Right lobe of liver (tissue), 6 donors: ENCODE measurements around the gene ATG7. TPM values are rescaled to one million over a fixed set of nuclear protein-coding genes. Genes with fewer than 3 reads are reported as not detected.
"Not testable (repeated sequence)": the region's sequence is repeated elsewhere in the genome, so short reads cannot be mapped to it uniquely, and the experiment has no call there.

Experiments used
- ATAC-seq, 4 donors: fragments of 200-7000 bp; cut with Tn5 transposase; one replicate each; pipeline ENCODE4 v1.9.1; 2020; ENCODE audit warnings: mild to moderate bottlenecking in 4 of 4, moderate library complexity in 4 of 4
- DNase-seq, 3 donors: peaks; one replicate each; pipeline ENCODE4 v3.0.0-alpha.2; 2020
- H3K27ac ChIP-seq, 3 donors: fragments of 200-600 bp; one replicate each; pipeline ENCODE4 v1.8.0; 2022
- H3K27me3 ChIP-seq, 2 donors: fragments of 200-600 bp; one replicate each; pipeline ENCODE4 v1.8.0; 2022
- H3K36me3 ChIP-seq, 4 donors: fragments of 200-600 bp; sonication (generic) in 1 of 4; one replicate each; pipeline versions ENCODE4 v1.5.1 to v1.8.0; 2017 to 2022; ENCODE audit warnings: control low read depth in 1 of 4
- H3K4me1 ChIP-seq, 4 donors: fragments of 200-600 bp; sonication (generic) in 1 of 4; one replicate each; pipeline versions ENCODE4 v1.5.1 to v1.8.0; 2017 to 2022; ENCODE audit warnings: control low read depth in 1 of 4
- H3K4me3 ChIP-seq, 3 donors: fragments of 200-600 bp; one replicate each; pipeline ENCODE4 v1.8.0; 2022
- H3K9me3 ChIP-seq, 4 donors: fragments of 200-600 bp; sonication (generic) in 1 of 4; one replicate each; pipeline versions ENCODE4 v1.5.1 to v1.8.0; 2017 to 2022; ENCODE audit warnings: control low read depth in 1 of 4
- POLR2A ChIP-seq: fragments of 450-650 bp; IDR thresholded peaks from one replicate; pipeline ENCODE4 v1.6.1; 2017; ENCODE audit warnings: antibody characterized with exemption, mild to moderate bottlenecking
- WGBS: methylation state at CpG from one replicate; pipeline ENCODE4 v1.1.6; 2018; ENCODE audit warnings: low coverage, low lambda C conversion rate; ENCODE audit not compliant: insufficient coverage; ENCODE audit errors: missing lambda C conversion rate; 5-methylcytosine and 5-hydroxymethylcytosine counted together
- intact Hi-C, 2 donors: fragments of 100-400 bp; cut with DNase I; formaldehyde crosslinking; loops; one replicate each; pipeline versions ENCODE4 v1.11.2 to v1.14.1; 2022
- total RNA-seq, 6 experiments: library from RNA; depleted of rRNA in 2 of 6; stranded (reverse); fragments of >200 nt in 2 of 6; fragmentation: NEBNext Ultra II Directional in 3 of 6; extraction: Animal tissue kit (Norgen Biotek cat#: 25700) in 3 of 6; gene quantifications; one replicate each; pipeline versions ENCODE4 v1.1.0 to v1.2.4, GENCODE V29; 2016 to 2023
- TF ChIP-seq, protein P1 (sequence below), 4 donors: fragments of 200-600 bp in 3 of 4; fragments of 450-650 bp in 1 of 4; IDR thresholded peaks; one replicate each; pipeline versions ENCODE4 v1.5.1 to v1.8.0; 2016 to 2022; ENCODE audit warnings: antibody characterized with exemption in 4 of 4, mild to moderate bottlenecking in 2 of 4
- donor health status: DM: no; HTN: yes; CAD: no.
- donor health status: DM: no; HTN: no; CAD: no.
- donor health status: DM: no; HTN: no; CAD: no.
- donor health status: DM: no; HTN: yes; CAD: no.
- donor health status: DM: no; HTN: yes; CAD: no.

Gene ATG7
- total RNA-seq, 6 experiments from 2014 or later = 13.6 to 21.1 (median 15.8) TPM

DNA sequence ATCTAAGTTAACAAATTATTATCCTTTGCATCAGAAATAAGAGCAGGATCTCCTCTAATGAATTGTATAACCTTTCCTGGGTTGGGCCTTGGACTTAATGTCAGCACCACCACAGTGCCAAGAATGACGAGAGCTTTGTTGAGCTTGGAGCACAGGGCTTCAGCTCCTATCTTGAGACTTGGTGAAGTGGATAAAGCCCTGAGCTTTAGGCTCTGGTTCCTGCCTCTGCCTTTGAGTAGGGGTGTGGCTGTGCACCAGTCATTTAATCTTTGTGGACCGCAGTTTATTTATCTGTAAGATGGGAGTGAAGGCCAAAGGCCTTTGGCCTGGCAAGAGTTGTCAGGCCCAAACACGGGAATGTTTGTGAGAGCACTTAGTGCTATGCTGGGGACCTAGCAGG, 209.4 kb downstream of the ATG7 start:
- intact Hi-C loops = no loop called here
- TF ChIP-seq, protein P1, sequence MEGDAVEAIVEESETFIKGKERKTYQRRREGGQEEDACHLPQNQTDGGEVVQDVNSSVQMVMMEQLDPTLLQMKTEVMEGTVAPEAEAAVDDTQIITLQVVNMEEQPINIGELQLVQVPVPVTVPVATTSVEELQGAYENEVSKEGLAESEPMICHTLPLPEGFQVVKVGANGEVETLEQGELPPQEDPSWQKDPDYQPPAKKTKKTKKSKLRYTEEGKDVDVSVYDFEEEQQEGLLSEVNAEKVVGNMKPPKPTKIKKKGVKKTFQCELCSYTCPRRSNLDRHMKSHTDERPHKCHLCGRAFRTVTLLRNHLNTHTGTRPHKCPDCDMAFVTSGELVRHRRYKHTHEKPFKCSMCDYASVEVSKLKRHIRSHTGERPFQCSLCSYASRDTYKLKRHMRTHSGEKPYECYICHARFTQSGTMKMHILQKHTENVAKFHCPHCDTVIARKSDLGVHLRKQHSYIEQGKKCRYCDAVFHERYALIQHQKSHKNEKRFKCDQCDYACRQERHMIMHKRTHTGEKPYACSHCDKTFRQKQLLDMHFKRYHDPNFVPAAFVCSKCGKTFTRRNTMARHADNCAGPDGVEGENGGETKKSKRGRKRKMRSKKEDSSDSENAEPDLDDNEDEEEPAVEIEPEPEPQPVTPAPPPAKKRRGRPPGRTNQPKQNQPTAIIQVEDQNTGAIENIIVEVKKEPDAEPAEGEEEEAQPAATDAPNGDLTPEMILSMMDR (IDR thresholded peaks at IDR 0.05) = no peak
- TF ChIP-seq POLR2A = no peak
- no peak overlapping the region for H3K27ac ChIP-seq
- no peaks in the 10 kb centered on the region for H3K27me3 ChIP-seq
- DNase-seq = no peak
- H3K9me3 ChIP-seq = no peaks in the 10 kb centered on the region
- 100% methylated on average over 1 of the region's 3 CpGs for WGBS
- no peak for ATAC-seq
- H3K4me1 ChIP-seq = no peaks in the 10 kb centered on the region
- no peaks in the 10 kb centered on the region for H3K36me3 ChIP-seq
- H3K4me3 ChIP-seq = no peak overlapping the region

DNA sequence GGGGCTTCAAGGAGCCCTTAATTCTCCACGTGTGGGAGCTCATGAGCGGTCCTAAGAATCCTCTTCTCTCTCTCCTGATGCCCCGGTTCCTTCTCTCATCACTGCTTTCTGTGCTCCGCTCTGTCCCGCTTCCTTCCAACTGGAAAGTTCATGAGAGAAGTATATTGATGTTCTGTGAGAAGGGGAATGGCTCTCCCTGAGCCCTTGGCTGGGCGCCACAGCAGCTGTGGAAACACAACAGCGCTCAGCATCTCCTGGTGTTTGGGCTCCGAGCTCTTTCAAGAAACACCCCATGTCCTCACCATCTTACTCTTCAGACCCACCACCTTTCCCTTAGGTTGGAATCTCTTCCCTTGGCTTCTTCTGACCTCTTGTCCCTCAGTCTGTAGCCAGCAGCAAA, 209.8 kb downstream of the ATG7 start:
- no peak overlapping the region for H3K27ac ChIP-seq
- H3K36me3 ChIP-seq = no peaks in the 10 kb centered on the region
- no peaks in the 10 kb centered on the region for H3K9me3 ChIP-seq
- intact Hi-C loops = no loop called here
- no peaks in the 10 kb centered on the region for H3K4me1 ChIP-seq
- WGBS = 87% methylated on average over 7 of the region's 8 CpGs
- no peak for ATAC-seq
- DNase-seq = no peak
- no peaks in the 10 kb centered on the region for H3K27me3 ChIP-seq
- no peak overlapping the region for H3K4me3 ChIP-seq
- no peak for TF ChIP-seq POLR2A
- TF ChIP-seq, protein P1 (IDR thresholded peaks at IDR 0.05) = no peak

DNA sequence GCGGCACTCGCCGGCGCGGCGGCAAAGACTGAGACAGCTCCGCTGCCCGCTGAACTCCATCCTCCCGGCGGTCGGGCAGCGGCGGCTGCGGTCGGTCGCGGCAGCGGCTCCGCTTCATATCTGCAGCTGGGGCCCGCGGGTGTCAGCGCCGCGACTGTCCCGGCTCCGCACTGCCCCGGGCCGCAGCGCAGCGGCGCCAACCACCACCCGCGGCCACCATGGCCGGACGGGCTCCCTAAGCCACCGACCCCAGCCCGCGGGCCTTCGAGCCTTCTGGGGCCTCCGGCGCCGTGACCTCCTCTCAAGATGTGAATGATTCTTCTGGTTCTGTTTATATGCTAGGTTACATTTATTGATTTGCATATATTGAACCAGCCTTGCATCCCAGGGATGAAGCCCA, 216.2 kb downstream of the ATG7 start:
- ATAC-seq, H3K4me3 ChIP-seq, H3K4me1 ChIP-seq, H3K36me3 ChIP-seq, H3K27me3 ChIP-seq, DNase-seq, H3K27ac ChIP-seq, H3K9me3 ChIP-seq, intact Hi-C loops: not testable (repeated sequence)
- WGBS = no CpG with 5 or more reads among the region's 42 CpGs

DNA sequence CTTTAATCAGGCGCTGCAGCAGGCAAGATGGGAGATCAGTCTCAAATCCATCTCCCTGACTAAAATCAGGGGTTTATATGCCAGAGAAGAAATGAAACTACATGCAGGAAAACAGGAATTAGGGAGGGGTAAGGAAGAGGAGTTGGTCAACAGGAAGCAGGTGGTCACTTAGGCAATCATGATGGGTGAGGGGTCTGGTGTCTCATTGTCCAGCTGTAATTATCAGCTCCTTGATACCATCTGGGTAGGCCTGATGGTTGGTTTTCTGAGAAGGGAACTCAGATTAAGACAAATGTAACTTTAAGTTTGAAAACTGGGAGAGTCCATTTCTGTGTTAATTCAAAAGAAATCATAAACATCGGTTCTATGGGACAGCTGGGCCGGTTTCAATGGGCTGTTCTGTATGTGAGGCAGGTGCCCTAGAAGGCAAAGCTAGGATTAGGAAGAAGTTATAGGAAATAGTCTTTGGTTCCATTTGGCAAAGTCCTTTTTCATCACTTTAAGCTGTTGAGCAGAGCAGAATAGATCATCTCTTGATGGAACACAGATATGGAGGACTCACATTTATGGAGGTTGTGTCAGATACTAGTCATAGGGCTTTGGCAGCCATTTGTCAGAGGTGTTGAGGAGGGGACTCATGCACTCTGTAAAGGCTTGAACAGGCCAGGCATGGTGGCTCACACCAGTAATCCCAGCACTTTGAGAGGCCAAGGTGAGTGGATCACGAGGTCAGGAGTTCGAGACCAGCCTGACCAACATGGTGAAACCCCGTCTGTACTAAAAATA, 222.1 kb downstream of the ATG7 start:
- ATAC-seq (no peak), DNase-seq (no peak)
- Histone ChIP-seq H3K27me3 (no peaks in the 10 kb centered on the region), H3K36me3 (no peaks in the 10 kb centered on the region), H3K4me1 (peaks cover 0 to 7% (median 3%) of the 10 kb centered on the region in 4 donors), H3K27ac (no peak overlapping the region), H3K4me3 (no peak overlapping the region), H3K9me3 (no peaks in the 10 kb centered on the region)
- intact Hi-C loops = no loop called here
- 94% methylated on average over 4 of the region's 6 CpGs for WGBS
- TF ChIP-seq, protein P1 (IDR thresholded peaks at IDR 0.05) = no peak
- no peak for TF ChIP-seq POLR2A

DNA sequence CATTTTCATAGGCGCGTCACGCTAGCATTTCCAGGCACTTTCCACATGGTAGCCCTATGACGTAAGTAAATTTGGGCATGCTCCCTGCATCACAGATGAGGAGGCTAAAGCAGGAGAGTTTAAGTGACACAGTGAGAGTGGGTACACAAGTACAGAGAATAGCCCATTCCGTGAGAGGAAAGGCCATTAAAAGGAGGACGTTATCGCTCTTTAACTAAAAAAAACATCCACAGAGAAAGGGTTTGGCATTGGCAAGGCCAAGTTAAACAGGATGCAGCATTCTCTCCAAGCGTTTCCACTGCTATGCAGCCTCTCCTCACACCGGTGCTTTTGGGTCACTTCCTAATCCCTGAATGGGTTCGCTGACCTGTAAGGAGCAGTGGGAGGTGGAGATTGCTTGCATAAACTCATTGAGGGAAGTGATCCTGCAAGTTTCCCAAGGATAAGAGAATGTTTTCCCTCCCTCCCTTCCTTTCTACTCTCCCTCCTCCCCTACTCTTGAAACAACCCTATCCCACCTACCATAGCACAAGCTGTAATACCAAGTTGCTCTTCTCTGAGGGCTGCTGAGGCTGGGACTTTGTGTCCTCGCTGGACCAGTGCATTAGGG, 223.9 kb downstream of the ATG7 start:
- ATAC-seq (peak; percentile 53 to 74 (median 64)), DNase-seq (no peak)
- no peak overlapping the region for H3K4me3 ChIP-seq
- WGBS = 70% methylated on average over 11 of the region's 11 CpGs
- intact Hi-C loops = no loop called here
- peaks cover 0 to 7% (median 3%) of the 10 kb centered on the region in 4 donors for H3K4me1 ChIP-seq
- no peaks in the 10 kb centered on the region for H3K9me3 ChIP-seq
- no peaks in the 10 kb centered on the region for H3K36me3 ChIP-seq
- no peak overlapping the region for H3K27ac ChIP-seq
- H3K27me3 ChIP-seq = no peaks in the 10 kb centered on the region
- TF ChIP-seq POLR2A = no peak
- TF ChIP-seq, protein P1 (IDR thresholded peaks at IDR 0.05) = no peak
